Epithelial cell of esophagus (primary cell): ENCODE results near the gene SEC14L6.

ENCODE experiments used
- DNase-seq: peaks from one replicate; pipeline ENCODE4 v3.0.0; 2010; ENCODE audit warnings: low read depth
- H3K4me3 ChIP-seq: 2 replicates; pipeline ENCODE4 v1.5.1; 2011; ENCODE audit warnings: mild to moderate bottlenecking, low read length, control low read depth
- CTCF ChIP-seq: IDR thresholded peaks from 2 replicates; pipeline ENCODE4 v1.5.1; 2011; ENCODE audit warnings: low read depth, mild to moderate bottlenecking, low read length, control low read depth, inconsistent platforms; ENCODE audit not compliant: insufficient read depth; ENCODE audit errors: missing control alignments

The SEC14L6 gene

GRCh38 chr22:30507670-30508069, 38.9 kb downstream of the SEC14L6 start:
- TF ChIP-seq CTCF: no peak
- H3K4me3 ChIP-seq: no peak overlapping the region
- no peak for DNase-seq

GRCh38 chr22:30506507-30506968, 40.0 kb downstream of the SEC14L6 start:
- H3K4me3 ChIP-seq: no peak overlapping the region
- DNase-seq: no peak
- TF ChIP-seq CTCF: no peak

GRCh38 chr22:30503551-30503950, 43.0 kb downstream of the SEC14L6 start:
- DNase-seq: no peak
- TF ChIP-seq CTCF: no peak
- H3K4me3 ChIP-seq: no peak overlapping the region

- DNase-seq: no peak
- H3K4me3 ChIP-seq: no peak overlapping the region
- TF ChIP-seq CTCF: no peak
These were observed 43.6 kb downstream of the SEC14L6 start for GRCh38 chr22:30502911-30503310.

- no peak for DNase-seq
- TF ChIP-seq CTCF: no peak
- no peak overlapping the region for H3K4me3 ChIP-seq
These were observed 44.4 kb downstream of the SEC14L6 start for GRCh38 chr22:30502153-30502552.

- no peak for TF ChIP-seq CTCF
- H3K4me3 ChIP-seq: no peak overlapping the region
- DNase-seq: no peak
These were observed 45.9 kb downstream of the SEC14L6 start for GRCh38 chr22:30500628-30501027.

GRCh38 chr22:30497466-30498150, 48.9 kb downstream of the SEC14L6 start:
- H3K4me3 ChIP-seq: no peak overlapping the region
- no peak for DNase-seq
- TF ChIP-seq CTCF: no peak
